HCT116 (cell line): Measurements from ENCODE around the gene SERGEF.

Experiments
- CBX3 ChIP-seq: IDR thresholded peaks from 2 replicates; pipeline ENCODE4 v1.6.1; 2012; ENCODE audit warnings: low read depth
- CEBPB ChIP-seq: IDR thresholded peaks from 2 replicates; pipeline ENCODE4 v1.6.1; 2012; ENCODE audit warnings: low read depth
- EZH2phosphoT487 ChIP-seq: fragments of 200-600 bp; IDR thresholded peaks from 2 replicates; pipeline ENCODE4 v1.6.1; 2018; ENCODE audit warnings: antibody characterized with exemption, borderline replicate concordance
- POLR2A ChIP-seq: IDR thresholded peaks from 2 replicates; pipeline ENCODE4 v1.7.0; 2011; ENCODE audit warnings: borderline replicate concordance; ENCODE audit not compliant: insufficient read depth, insufficient read length; ENCODE audit errors: extremely low read depth
- POLR2AphosphoS5 ChIP-seq: IDR thresholded peaks from 2 replicates; pipeline ENCODE4 v1.6.1; 2011; ENCODE audit warnings: mild to moderate bottlenecking, low read depth, low read length, moderate library complexity
- YY1 ChIP-seq: IDR thresholded peaks from 2 replicates; pipeline ENCODE4 v1.6.1; 2011; ENCODE audit warnings: low read length, low read depth, moderate library complexity, mild to moderate bottlenecking; ENCODE audit not compliant: insufficient replicate concordance; ENCODE audit errors: extremely low read depth
- ZNF274 ChIP-seq: fragments of 200-500 bp; sonication (Bioruptor generic); IDR thresholded peaks from 2 replicates; pipeline ENCODE4 v1.6.1; 2014; ENCODE audit warnings: mild to moderate bottlenecking, low read depth, low read length, inconsistent platforms
- TF ChIP-seq, protein P1 (sequence below), 3 experiments: fragments of 200-600 bp in 1 of 3; sonication (generic) in 1 of 3; IDR thresholded peaks in 2 of 3; conservative IDR thresholded peaks in 1 of 3; 2 replicates each; pipeline ENCODE4 v1.5.1; 2012 to 2017; ENCODE audit warnings: low read depth in 2 of 3, low read length in 2 of 3, antibody characterized with exemption in 1 of 3, borderline replicate concordance in 1 of 3, control low read depth in 1 of 3, mild to moderate bottlenecking in 1 of 3, mixed read lengths in 1 of 3, mixed run types in 1 of 3, moderate library complexity in 1 of 3; ENCODE audit not compliant: insufficient read depth in 1 of 3
- TF ChIP-seq, protein P2 (sequence below): IDR thresholded peaks from 2 replicates; pipeline ENCODE4 v1.6.1; 2012; ENCODE audit warnings: low read depth

GRCh38 chr11:17782603-17783337, 230.1 kb downstream of the SERGEF start:
- no peak for TF ChIP-seq POLR2A
- TF ChIP-seq, protein P1, sequence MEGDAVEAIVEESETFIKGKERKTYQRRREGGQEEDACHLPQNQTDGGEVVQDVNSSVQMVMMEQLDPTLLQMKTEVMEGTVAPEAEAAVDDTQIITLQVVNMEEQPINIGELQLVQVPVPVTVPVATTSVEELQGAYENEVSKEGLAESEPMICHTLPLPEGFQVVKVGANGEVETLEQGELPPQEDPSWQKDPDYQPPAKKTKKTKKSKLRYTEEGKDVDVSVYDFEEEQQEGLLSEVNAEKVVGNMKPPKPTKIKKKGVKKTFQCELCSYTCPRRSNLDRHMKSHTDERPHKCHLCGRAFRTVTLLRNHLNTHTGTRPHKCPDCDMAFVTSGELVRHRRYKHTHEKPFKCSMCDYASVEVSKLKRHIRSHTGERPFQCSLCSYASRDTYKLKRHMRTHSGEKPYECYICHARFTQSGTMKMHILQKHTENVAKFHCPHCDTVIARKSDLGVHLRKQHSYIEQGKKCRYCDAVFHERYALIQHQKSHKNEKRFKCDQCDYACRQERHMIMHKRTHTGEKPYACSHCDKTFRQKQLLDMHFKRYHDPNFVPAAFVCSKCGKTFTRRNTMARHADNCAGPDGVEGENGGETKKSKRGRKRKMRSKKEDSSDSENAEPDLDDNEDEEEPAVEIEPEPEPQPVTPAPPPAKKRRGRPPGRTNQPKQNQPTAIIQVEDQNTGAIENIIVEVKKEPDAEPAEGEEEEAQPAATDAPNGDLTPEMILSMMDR (IDR thresholded peaks at IDR 0.05 in 2 of 3, conservative IDR thresholded peaks at IDR 0.05 in 1 of 3; ENCODE audit: borderline replicate concordance in 1 of 3, insufficient read depth in 1 of 3, low read depth in 2 of 3, low read length in 2 of 3), result no peak
- TF ChIP-seq, protein P2, sequence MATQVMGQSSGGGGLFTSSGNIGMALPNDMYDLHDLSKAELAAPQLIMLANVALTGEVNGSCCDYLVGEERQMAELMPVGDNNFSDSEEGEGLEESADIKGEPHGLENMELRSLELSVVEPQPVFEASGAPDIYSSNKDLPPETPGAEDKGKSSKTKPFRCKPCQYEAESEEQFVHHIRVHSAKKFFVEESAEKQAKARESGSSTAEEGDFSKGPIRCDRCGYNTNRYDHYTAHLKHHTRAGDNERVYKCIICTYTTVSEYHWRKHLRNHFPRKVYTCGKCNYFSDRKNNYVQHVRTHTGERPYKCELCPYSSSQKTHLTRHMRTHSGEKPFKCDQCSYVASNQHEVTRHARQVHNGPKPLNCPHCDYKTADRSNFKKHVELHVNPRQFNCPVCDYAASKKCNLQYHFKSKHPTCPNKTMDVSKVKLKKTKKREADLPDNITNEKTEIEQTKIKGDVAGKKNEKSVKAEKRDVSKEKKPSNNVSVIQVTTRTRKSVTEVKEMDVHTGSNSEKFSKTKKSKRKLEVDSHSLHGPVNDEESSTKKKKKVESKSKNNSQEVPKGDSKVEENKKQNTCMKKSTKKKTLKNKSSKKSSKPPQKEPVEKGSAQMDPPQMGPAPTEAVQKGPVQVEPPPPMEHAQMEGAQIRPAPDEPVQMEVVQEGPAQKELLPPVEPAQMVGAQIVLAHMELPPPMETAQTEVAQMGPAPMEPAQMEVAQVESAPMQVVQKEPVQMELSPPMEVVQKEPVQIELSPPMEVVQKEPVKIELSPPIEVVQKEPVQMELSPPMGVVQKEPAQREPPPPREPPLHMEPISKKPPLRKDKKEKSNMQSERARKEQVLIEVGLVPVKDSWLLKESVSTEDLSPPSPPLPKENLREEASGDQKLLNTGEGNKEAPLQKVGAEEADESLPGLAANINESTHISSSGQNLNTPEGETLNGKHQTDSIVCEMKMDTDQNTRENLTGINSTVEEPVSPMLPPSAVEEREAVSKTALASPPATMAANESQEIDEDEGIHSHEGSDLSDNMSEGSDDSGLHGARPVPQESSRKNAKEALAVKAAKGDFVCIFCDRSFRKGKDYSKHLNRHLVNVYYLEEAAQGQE, result no peak
- no peak for TF ChIP-seq ZNF274
- TF ChIP-seq EZH2phosphoT487, result no peak
- TF ChIP-seq CBX3, result no peak
- TF ChIP-seq POLR2AphosphoS5, result no peak
- TF ChIP-seq CEBPB, result no peak
- no peak for TF ChIP-seq YY1
